Choroid plexus epithelial cell (primary cell): ENCODE measurements around the gene GGT1.
"Not testable (repeated sequence)": the region's sequence is repeated elsewhere in the genome, so short reads cannot be mapped to it uniquely, and the experiment has no call there.

Experiments used
- DNase-seq: peaks from one replicate; pipeline ENCODE4 v3.0.0-alpha.2; 2010; ENCODE audit warnings: low read depth
- H3K4me3 ChIP-seq: 2 replicates; pipeline ENCODE4 v1.5.1; 2011; ENCODE audit warnings: low read depth, mild to moderate bottlenecking, control low read depth, low read length, moderate library complexity
- TF ChIP-seq, protein P1 (sequence below): conservative IDR thresholded peaks from 2 replicates; pipeline ENCODE4 v1.5.1; 2011; ENCODE audit warnings: low read depth, mild to moderate bottlenecking, control low read depth, inconsistent platforms, low read length, moderate library complexity

The GGT1 gene

DNA sequence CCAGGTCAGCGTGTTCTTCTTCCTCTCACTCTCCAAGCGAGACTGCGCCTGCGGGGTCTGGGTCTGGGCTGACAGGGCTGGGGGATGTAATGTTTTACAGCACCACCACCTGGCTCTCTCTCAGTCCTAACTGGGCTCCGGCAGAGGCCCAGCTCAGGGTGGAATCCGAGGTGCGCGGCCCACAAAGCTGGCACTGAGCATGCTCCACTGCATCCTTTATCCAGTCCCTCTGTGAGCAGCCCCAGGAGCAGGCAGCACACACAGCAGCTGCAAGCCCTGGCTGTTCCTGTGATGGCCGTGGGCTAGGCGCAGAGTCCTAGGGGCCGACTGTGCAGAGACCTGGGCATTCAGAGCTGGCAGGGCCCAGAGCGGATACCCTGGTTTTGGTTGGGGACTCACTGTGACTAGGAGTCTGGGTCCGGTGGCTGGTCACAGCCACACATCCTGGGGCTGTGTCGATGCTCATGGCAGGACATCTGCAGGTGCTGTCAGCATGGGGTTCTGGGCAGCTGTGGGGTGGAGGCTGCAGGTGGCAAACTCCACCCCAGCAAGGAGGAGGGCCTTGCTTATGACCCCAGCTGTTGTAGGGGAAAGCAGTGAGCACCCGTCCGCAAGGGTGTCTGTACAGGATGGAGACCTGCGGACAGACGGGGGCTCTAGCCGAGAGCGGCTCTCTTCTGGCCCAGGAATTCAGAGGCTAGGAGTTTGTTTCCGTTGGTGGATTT lies 14.1 kb upstream of the GGT1 start:
- H3K4me3 ChIP-seq: no peak overlapping the region
- TF ChIP-seq, protein P1, sequence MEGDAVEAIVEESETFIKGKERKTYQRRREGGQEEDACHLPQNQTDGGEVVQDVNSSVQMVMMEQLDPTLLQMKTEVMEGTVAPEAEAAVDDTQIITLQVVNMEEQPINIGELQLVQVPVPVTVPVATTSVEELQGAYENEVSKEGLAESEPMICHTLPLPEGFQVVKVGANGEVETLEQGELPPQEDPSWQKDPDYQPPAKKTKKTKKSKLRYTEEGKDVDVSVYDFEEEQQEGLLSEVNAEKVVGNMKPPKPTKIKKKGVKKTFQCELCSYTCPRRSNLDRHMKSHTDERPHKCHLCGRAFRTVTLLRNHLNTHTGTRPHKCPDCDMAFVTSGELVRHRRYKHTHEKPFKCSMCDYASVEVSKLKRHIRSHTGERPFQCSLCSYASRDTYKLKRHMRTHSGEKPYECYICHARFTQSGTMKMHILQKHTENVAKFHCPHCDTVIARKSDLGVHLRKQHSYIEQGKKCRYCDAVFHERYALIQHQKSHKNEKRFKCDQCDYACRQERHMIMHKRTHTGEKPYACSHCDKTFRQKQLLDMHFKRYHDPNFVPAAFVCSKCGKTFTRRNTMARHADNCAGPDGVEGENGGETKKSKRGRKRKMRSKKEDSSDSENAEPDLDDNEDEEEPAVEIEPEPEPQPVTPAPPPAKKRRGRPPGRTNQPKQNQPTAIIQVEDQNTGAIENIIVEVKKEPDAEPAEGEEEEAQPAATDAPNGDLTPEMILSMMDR: no peak
- DNase-seq: no peak

DNA sequence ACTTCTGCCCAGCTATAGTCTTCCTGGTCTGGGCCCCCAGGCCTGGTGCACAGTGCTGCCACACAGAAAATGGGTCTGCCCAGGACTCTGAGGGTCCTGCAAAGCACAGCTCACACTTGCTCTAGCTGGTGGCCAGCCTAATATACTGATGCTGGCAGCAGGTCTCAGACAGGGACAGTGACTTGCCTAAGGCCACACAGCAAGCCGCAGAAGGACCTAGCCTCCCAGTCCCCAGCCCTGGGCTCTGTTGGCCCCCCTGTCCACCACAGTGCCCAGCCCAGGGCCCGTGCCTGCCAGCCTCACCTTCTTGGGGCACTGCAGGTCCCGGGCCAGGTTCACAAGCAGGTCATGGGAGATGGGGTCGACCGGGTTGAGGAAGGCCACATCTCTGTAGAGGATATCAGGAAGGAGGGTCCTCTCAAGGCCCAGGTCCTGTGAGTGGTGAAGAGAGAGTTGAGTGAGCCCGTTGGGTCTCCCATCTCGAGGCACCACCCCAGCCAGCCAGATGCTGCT lies 13.4 kb upstream of the GGT1 start:
- DNase-seq: no peak
- TF ChIP-seq, protein P1: no peak
- no peak overlapping the region for H3K4me3 ChIP-seq

DNA sequence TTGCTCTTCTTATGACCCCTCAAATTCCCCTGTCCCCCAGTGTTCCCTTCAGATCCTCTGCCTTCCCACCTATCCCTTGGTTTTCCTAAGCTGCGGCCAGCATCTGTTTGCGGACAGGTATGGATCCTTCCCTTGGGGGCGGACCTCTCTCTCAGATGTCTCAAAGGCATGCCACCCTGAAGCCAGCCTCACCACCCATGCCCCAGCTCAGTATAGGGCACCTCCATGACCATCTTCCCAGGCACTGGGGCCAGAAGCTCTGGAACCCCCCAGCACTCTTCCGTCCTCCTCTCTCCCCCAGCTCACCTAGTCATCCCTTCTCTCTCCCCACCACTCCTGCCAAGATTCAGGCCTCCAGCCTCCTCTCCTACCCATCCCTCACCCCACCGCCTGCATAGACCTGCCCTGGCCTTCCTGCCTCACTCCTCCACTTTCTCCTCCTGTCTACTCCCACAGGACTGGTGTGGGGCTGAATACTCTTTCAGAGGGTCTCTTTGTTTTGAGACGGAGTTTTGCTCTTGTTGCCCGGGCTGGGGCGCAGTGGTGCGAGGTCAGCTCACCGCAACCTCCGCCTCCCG lies 12.3 kb upstream of the GGT1 start:
- no peak for DNase-seq
- TF ChIP-seq, protein P1: no peak

DNA sequence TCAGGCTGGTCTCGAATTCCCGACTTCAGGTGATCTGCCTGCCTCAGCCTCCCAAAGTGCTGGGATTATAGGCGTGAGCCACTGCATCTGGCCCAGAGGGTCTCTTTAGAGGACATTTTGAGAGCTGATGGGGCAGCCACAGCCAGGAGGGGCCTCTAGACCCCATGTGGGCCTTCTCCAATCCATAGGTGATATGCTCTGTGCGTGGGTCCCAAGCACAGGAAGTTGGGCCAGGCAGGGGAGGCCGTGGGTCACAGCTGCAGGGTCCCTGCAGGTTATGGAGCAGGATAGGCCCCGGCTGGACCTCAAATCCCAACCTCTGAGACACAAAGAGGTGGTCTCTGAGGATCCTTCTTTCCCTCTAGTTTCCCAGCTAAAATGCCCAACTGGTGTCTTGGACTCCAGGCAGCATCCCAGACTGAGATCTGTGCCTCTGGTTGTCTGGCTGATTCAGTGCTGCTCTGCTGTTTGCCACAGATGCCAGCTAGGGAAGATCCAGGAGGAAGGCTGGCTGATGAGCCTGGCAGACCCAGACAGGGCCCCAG lies 11.6 kb upstream of the GGT1 start:
- TF ChIP-seq, protein P1: no peak
- DNase-seq: no peak
- no peak overlapping the region for H3K4me3 ChIP-seq

More for the DNA sequence above, 12.3 kb upstream of the GGT1 start:
- no peak overlapping the region for H3K4me3 ChIP-seq

DNA sequence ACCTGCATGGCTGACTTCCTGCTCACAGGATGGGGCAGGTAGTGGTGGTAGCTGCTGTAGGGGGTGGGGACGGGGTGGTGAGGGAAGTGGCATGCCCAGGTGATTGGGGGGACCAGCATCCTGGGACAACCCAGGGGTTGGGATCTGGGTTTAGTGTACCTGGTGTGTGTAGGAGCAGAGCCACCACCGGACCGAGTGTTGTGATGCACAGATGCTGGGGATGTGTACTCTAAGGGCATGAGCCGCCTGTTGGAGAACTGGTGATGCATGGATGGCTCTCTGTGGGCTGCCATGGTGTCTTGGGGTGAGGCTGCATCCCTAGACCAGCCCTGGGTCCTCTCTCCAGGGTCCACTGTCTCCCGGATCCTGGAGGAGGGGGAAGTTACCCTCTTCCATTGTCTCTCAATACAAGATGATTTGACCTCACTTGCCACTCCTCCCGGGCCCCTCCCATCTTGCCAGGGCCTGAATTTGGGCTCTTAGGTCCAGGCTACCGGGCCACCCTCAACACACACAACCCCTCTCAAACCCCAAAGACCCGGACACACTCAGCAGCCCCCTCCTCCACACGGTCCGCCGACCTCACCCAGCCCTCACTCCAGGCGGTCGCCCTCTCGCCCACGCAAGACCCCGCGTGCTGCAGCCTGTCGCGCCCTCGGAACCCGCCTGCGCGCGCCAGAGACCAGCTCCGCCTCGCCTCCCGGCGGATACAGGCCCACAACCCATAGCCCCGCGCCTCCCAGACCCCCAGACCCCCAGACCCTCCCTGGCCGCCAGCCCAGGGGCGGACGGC lies 10.7 kb upstream of the GGT1 start:
- peak overlapping the region; percentile 69 for H3K4me3 ChIP-seq
- DNase-seq: peak; percentile 20
- TF ChIP-seq, protein P1: no peak

DNA sequence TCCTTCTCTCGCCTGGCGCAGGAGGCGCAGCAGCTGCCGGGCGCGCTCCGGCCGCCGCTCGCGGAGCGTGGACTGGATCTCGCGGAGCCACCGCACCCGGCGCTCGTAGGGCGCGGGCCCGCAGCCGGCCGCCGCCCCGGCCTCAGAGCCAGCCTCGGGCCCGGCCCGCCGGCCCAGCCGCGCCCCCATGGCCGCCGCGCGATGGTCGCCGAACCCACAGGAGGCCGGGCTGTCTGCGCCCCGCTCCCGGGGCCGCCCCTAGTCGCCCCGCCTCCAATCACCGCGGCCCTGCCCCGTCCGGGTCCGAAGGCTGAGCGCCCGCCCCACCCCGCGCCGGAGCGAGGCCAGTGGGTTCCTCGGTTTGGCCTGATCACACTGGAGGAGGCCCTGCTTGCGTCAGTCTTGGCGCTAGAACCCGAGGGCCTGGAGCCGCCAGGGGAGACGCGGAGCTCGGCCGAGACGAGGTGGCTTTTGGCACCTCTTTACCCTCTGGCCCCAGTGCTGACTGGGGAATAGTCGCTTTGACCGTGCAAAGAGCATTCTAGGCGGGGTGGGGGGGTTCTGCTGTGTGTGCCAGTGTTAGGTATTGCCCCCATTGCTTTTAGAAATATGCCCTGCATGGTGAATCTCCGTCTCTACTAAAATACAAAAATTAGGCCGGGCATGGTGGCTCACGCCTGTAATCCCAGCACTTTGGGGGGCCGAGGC lies 10.0 kb upstream of the GGT1 start, which contains the start of gene LRRC75B:
TSS of gene LRRC75B (minus strand) at position 223 of the 708 bp plus-strand sequence. CDS start at position 189, 34 bp downstream.
- TF ChIP-seq, protein P1: no peak
- DNase-seq: peak; percentile 85
- H3K4me3 ChIP-seq: peak within 1 kb of the TSS; percentile 69

DNA sequence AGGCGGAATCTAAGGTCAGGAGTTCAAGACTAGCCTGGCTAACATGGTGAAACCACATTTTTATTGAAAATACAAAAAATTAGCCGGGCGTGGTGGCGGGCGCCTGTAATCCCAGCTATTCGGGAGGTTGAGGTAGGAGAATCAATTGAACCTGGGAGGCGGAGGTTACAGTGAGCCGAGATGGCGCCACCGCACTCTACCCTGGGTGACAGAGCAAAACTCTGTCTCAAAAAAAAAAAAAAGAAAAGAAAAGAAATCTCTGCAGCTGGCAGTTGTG lies 9.5 kb upstream of the GGT1 start:
- peak overlapping the region; percentile 69 for H3K4me3 ChIP-seq
- DNase-seq: not testable (repeated sequence)
